WTC11 (cell line): ENCODE data around the gene SERAC1. TPM values are rescaled to one million over a fixed set of nuclear protein-coding genes. Genes with fewer than 3 reads are reported as not detected.

Experiments used
- ATAC-seq: fragments of 200-7000 bp; cut with Tn5 transposase; 2 replicates; pipeline ENCODE4 v1.10.0; 2021; ENCODE audit warnings: mild to moderate bottlenecking, moderate library complexity
- CTCF ChIA-PET: fragments of 300-600 bp; sonication (Branson Sonifier 250); formaldehyde crosslinking; loops from one replicate; lab custom pipeline; 2021; ENCODE audit warnings: antibody characterized with exemption; lab: Charles Lee
- POLR2A ChIA-PET: fragments of 350-600 bp; sonication (Branson Sonifier 250); formaldehyde crosslinking; loops from one replicate; lab custom pipeline; 2021; ENCODE audit warnings: antibody characterized with exemption; lab: Charles Lee
- DNase-seq: peaks from one replicate; pipeline ENCODE4 v3.0.0; 2021; ENCODE audit warnings: low spot score
- H3K27ac Mint-ChIP-seq: 2 replicates; pipeline ENCODE4 v1.8.0; 2021; ENCODE audit warnings: mixed read lengths
- H3K27me3 Mint-ChIP-seq: 2 replicates; pipeline ENCODE4 v1.8.0; 2021; ENCODE audit warnings: low read depth, mild to moderate bottlenecking, moderate library complexity, mixed read lengths
- H3K36me3 Mint-ChIP-seq: 2 replicates; pipeline ENCODE4 v1.8.0; 2021; ENCODE audit warnings: mixed read lengths
- H3K4me1 Mint-ChIP-seq: 2 replicates; pipeline ENCODE4 v1.8.0; 2022; ENCODE audit warnings: mixed read lengths
- H3K4me3 Mint-ChIP-seq: 2 replicates; pipeline ENCODE4 v1.8.0; 2021; ENCODE audit warnings: mild to moderate bottlenecking, moderate library complexity, mixed read lengths
- H3K9me3 Mint-ChIP-seq: 2 replicates; pipeline ENCODE4 v1.8.0; 2021; ENCODE audit warnings: mixed read lengths
- GABPB1 ChIP-seq: sonication (generic); formaldehyde crosslinking; IDR thresholded peaks from 2 replicates; pipeline ENCODE4 v1.8.1; 2023; ENCODE audit warnings: mild to moderate bottlenecking, missing genetic modification reagents
- GRHL2 ChIP-seq: fragments of 250-450 bp; sonication (Bioruptor Pico); IDR thresholded peaks from 2 replicates; pipeline ENCODE4 v1.8.0; 2022; ENCODE audit warnings: mild to moderate bottlenecking, moderate library complexity; ENCODE audit not compliant: insufficient replicate concordance, severe bottlenecking
- IRF2 ChIP-seq: sonication (generic); formaldehyde crosslinking; IDR thresholded peaks from 2 replicates; pipeline ENCODE4 v1.8.0; 2022; ENCODE audit warnings: low read depth, missing genetic modification reagents, borderline replicate concordance
- MXD4 ChIP-seq: fragments of 250-450 bp; sonication (Bioruptor Pico); IDR thresholded peaks from 2 replicates; pipeline ENCODE4 v1.8.0; 2021; ENCODE audit warnings: mild to moderate bottlenecking, moderate library complexity, borderline replicate concordance
- OVOL2 ChIP-seq: fragments of 250-450 bp; sonication (Bioruptor Pico); IDR thresholded peaks from 2 replicates; pipeline ENCODE4 v1.9.0; 2021; ENCODE audit warnings: mild to moderate bottlenecking, borderline replicate concordance
- TCF7 ChIP-seq: sonication (generic); formaldehyde crosslinking; IDR thresholded peaks from 2 replicates; pipeline ENCODE4 v1.8.0; 2022; ENCODE audit warnings: mild to moderate bottlenecking, low read depth, missing genetic modification reagents, moderate library complexity
- ZNF263 ChIP-seq: sonication (generic); formaldehyde crosslinking; IDR thresholded peaks from 2 replicates; pipeline ENCODE4 v1.8.1; 2022; ENCODE audit warnings: low read depth, mild to moderate bottlenecking, moderate library complexity, missing genetic modification reagents
- ZNF396 ChIP-seq: fragments of 250-450 bp; sonication (Bioruptor Pico); IDR thresholded peaks from 2 replicates; pipeline ENCODE4 v1.8.0; 2021; ENCODE audit warnings: mild to moderate bottlenecking, moderate library complexity, borderline replicate concordance
- total RNA-seq: library from RNA; stranded (reverse); gene quantifications from 3 replicates; pipeline ENCODE4 v1.2.3, GENCODE V29; 2021
- TF ChIP-seq, protein P1 (sequence below): sonication (generic); formaldehyde crosslinking; conservative IDR thresholded peaks from 2 replicates; pipeline ENCODE4 v1.8.1; 2022; ENCODE audit warnings: mild to moderate bottlenecking, missing genetic modification reagents
- TF ChIP-seq, protein P2 (sequence below): sonication (generic); formaldehyde crosslinking; IDR thresholded peaks from 2 replicates; pipeline ENCODE4 v1.8.1; 2022; ENCODE audit warnings: low read depth, mild to moderate bottlenecking, moderate library complexity, missing genetic modification reagents, borderline replicate concordance
- TF ChIP-seq, protein P3 (sequence below): sonication (generic); formaldehyde crosslinking; IDR thresholded peaks from 2 replicates; pipeline ENCODE4 v1.8.1; 2023; ENCODE audit warnings: mild to moderate bottlenecking, moderate library complexity, missing genetic modification reagents
- TF ChIP-seq, protein P4 (sequence below): sonication (generic); formaldehyde crosslinking; IDR thresholded peaks from 2 replicates; pipeline ENCODE4 v1.8.1; 2023; ENCODE audit warnings: mild to moderate bottlenecking, missing genetic modification reagents, borderline replicate concordance
- TF ChIP-seq, protein P5 (sequence below): sonication (generic); formaldehyde crosslinking; IDR thresholded peaks from 2 replicates; pipeline ENCODE4 v1.8.1; 2022; ENCODE audit warnings: mild to moderate bottlenecking, missing genetic modification reagents, moderate library complexity, borderline replicate concordance

The SERAC1 gene
- total RNA-seq, 1 experiment from 2014 or later = 14.1 TPM

- Mint-ChIP-seq H3K27me3 (no peaks in the 10 kb centered on the region), H3K27ac (no peak overlapping the region), H3K36me3 (peaks cover 27% of the 10 kb centered on the region), H3K9me3 (no peaks in the 10 kb centered on the region), H3K4me1 (no peaks in the 10 kb centered on the region), H3K4me3 (no peak overlapping the region)
- DNase-seq (no peak), ATAC-seq (no peak)
- TF ChIP-seq, protein P1, sequence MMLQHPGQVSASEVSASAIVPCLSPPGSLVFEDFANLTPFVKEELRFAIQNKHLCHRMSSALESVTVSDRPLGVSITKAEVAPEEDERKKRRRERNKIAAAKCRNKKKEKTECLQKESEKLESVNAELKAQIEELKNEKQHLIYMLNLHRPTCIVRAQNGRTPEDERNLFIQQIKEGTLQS (CRISPR knock-in tag) = no peak
- TF ChIP-seq, protein P2, sequence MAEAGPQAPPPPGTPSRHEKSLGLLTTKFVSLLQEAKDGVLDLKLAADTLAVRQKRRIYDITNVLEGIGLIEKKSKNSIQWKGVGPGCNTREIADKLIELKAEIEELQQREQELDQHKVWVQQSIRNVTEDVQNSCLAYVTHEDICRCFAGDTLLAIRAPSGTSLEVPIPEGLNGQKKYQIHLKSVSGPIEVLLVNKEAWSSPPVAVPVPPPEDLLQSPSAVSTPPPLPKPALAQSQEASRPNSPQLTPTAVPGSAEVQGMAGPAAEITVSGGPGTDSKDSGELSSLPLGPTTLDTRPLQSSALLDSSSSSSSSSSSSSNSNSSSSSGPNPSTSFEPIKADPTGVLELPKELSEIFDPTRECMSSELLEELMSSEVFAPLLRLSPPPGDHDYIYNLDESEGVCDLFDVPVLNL (CRISPR knock-in tag) = no peak
- TF ChIP-seq, protein P3, sequence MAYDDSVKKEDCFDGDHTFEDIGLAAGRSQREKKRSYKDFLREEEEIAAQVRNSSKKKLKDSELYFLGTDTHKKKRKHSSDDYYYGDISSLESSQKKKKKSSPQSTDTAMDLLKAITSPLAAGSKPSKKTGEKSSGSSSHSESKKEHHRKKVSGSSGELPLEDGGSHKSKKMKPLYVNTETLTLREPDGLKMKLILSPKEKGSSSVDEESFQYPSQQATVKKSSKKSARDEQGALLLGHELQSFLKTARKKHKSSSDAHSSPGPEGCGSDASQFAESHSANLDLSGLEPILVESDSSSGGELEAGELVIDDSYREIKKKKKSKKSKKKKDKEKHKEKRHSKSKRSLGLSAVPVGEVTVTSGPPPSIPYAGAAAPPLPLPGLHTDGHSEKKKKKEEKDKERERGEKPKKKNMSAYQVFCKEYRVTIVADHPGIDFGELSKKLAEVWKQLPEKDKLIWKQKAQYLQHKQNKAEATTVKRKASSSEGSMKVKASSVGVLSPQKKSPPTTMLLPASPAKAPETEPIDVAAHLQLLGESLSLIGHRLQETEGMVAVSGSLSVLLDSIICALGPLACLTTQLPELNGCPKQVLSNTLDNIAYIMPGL = no peak
- TF ChIP-seq MXD4 (CRISPR knock-in tag) (no peak), GRHL2 (CRISPR knock-in tag) (no peak), ZNF396 (CRISPR knock-in tag) (no peak), OVOL2 (CRISPR knock-in tag) (no peak), IRF2 (no peak), TCF7 (CRISPR knock-in tag) (no peak)
- TF ChIP-seq, protein P4, sequence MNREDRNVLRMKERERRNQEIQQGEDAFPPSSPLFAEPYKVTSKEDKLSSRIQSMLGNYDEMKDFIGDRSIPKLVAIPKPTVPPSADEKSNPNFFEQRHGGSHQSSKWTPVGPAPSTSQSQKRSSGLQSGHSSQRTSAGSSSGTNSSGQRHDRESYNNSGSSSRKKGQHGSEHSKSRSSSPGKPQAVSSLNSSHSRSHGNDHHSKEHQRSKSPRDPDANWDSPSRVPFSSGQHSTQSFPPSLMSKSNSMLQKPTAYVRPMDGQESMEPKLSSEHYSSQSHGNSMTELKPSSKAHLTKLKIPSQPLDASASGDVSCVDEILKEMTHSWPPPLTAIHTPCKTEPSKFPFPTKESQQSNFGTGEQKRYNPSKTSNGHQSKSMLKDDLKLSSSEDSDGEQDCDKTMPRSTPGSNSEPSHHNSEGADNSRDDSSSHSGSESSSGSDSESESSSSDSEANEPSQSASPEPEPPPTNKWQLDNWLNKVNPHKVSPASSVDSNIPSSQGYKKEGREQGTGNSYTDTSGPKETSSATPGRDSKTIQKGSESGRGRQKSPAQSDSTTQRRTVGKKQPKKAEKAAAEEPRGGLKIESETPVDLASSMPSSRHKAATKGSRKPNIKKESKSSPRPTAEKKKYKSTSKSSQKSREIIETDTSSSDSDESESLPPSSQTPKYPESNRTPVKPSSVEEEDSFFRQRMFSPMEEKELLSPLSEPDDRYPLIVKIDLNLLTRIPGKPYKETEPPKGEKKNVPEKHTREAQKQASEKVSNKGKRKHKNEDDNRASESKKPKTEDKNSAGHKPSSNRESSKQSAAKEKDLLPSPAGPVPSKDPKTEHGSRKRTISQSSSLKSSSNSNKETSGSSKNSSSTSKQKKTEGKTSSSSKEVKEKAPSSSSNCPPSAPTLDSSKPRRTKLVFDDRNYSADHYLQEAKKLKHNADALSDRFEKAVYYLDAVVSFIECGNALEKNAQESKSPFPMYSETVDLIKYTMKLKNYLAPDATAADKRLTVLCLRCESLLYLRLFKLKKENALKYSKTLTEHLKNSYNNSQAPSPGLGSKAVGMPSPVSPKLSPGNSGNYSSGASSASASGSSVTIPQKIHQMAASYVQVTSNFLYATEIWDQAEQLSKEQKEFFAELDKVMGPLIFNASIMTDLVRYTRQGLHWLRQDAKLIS (CRISPR knock-in tag) = no peak
- TF ChIP-seq, protein P5, sequence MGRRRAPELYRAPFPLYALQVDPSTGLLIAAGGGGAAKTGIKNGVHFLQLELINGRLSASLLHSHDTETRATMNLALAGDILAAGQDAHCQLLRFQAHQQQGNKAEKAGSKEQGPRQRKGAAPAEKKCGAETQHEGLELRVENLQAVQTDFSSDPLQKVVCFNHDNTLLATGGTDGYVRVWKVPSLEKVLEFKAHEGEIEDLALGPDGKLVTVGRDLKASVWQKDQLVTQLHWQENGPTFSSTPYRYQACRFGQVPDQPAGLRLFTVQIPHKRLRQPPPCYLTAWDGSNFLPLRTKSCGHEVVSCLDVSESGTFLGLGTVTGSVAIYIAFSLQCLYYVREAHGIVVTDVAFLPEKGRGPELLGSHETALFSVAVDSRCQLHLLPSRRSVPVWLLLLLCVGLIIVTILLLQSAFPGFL (CRISPR knock-in tag) = no peak
- ChIA-PET CTCF (interaction anchor here (0.6 to 1.2 kb wide), 2 partner anchors 11 to 82 kb away, joined by 3 to 4 read pairs; no protein-coding TSS in a partner anchor), POLR2A (interaction anchor here (0.6 kb wide), 1 partner anchor 118 kb away, joined by 4 read pairs; no protein-coding TSS in a partner anchor)
These were observed 84.4 kb downstream of the SERAC1 start for GRCh38 chr6:158083455-158084325.

DNA sequence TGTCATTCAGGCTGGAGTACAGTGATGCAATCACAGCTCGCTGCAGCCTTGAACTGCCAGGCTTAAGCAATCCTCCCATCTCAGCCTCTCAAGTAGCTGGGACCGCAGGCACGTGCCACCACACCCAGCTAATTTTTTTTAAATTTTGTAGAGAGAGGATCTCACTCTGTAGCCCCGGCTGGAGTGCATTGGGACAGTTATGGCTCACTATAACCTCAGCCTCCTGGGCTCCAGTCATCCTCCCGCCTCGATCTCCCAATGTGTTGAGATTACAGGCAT, 86.5 kb downstream of the SERAC1 start:
- H3K4me1 Mint-ChIP-seq = no peaks in the 10 kb centered on the region
- H3K9me3 Mint-ChIP-seq = no peaks in the 10 kb centered on the region
- H3K27ac Mint-ChIP-seq = no peak overlapping the region
- H3K4me3 Mint-ChIP-seq = no peak overlapping the region
- peaks cover 31% of the 10 kb centered on the region for H3K36me3 Mint-ChIP-seq
- ChIA-PET CTCF (interaction anchor here (1.7 to 2.5 kb wide), 2 partner anchors 9 to 124 kb away, joined by 6 to 8 read pairs; no protein-coding TSS in a partner anchor), POLR2A (no interaction called here)
- H3K27me3 Mint-ChIP-seq = no peaks in the 10 kb centered on the region
- ATAC-seq (no peak), DNase-seq (no peak)
- TF ChIP-seq ZNF263 (no peak), GABPB1 (CRISPR knock-in tag) (0 out of 2 replicates have a peak, but pooled peaks have one; percentile 12)
